Liver (tissue), 3 donors: ENCODE measurements around the gene SEH1L.

Source experiments
- JUND ChIP-seq, 2 donors: IDR thresholded peaks; 2 replicates each; pipeline ENCODE4 v1.6.1; 2016; ENCODE audit warnings: antibody characterized with exemption in 2 of 2
- RAD21 ChIP-seq, 2 donors: IDR thresholded peaks; 2 replicates each; pipeline ENCODE4 v1.6.1; 2016; ENCODE audit warnings: antibody characterized with exemption in 2 of 2, mild to moderate bottlenecking in 2 of 2
- YY1 ChIP-seq: IDR thresholded peaks from 2 replicates; pipeline ENCODE4 v1.6.1; 2016; ENCODE audit warnings: antibody characterized with exemption, mild to moderate bottlenecking
- TF ChIP-seq, protein P1 (sequence below): IDR thresholded peaks from 2 replicates; pipeline ENCODE4 v1.6.1; 2016; ENCODE audit warnings: antibody characterized with exemption
- TF ChIP-seq, protein P2 (sequence below): IDR thresholded peaks from 2 replicates; pipeline ENCODE4 v1.6.1; 2016; ENCODE audit warnings: antibody characterized with exemption, mild to moderate bottlenecking
- TF ChIP-seq, protein P3 (sequence below): fragments of 150-350 bp; IDR thresholded peaks from 2 replicates; pipeline ENCODE4 v1.5.1; 2017; ENCODE audit warnings: improper control_type of control experiment, low read depth, low read length; ENCODE audit not compliant: missing input control
- donor health status: healthy.
- donor health status: healthy.

DNA sequence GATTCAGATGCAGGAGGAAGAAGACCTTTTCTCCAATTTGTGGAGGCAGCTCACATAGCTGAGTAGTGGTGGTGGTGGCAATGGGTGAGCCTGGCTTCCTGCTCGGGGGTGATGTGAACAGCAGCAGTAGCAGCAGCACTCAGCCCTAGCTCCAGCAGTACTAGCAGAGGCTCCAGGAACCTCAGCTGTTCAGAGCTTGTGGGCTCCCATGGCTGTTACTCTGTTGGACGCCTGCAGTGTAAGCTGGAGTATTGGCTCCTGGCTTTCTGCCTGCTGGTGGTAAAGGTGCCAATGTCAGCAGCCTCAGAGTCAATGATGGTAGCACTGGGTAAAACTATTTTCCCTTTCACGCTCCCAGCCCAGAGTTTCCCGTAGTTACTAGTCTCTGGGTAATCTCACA lies 3.1 kb upstream of the SEH1L start:
- TF ChIP-seq YY1 (peak; percentile 66), RAD21 (IDR thresholded peaks at IDR 0.05) (no peak), JUND (IDR thresholded peaks at IDR 0.05) (no peak)
- TF ChIP-seq, protein P1, sequence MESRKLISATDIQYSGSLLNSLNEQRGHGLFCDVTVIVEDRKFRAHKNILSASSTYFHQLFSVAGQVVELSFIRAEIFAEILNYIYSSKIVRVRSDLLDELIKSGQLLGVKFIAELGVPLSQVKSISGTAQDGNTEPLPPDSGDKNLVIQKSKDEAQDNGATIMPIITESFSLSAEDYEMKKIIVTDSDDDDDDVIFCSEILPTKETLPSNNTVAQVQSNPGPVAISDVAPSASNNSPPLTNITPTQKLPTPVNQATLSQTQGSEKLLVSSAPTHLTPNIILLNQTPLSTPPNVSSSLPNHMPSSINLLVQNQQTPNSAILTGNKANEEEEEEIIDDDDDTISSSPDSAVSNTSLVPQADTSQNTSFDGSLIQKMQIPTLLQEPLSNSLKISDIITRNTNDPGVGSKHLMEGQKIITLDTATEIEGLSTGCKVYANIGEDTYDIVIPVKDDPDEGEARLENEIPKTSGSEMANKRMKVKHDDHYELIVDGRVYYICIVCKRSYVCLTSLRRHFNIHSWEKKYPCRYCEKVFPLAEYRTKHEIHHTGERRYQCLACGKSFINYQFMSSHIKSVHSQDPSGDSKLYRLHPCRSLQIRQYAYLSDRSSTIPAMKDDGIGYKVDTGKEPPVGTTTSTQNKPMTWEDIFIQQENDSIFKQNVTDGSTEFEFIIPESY, result no peak
- TF ChIP-seq, protein P2, sequence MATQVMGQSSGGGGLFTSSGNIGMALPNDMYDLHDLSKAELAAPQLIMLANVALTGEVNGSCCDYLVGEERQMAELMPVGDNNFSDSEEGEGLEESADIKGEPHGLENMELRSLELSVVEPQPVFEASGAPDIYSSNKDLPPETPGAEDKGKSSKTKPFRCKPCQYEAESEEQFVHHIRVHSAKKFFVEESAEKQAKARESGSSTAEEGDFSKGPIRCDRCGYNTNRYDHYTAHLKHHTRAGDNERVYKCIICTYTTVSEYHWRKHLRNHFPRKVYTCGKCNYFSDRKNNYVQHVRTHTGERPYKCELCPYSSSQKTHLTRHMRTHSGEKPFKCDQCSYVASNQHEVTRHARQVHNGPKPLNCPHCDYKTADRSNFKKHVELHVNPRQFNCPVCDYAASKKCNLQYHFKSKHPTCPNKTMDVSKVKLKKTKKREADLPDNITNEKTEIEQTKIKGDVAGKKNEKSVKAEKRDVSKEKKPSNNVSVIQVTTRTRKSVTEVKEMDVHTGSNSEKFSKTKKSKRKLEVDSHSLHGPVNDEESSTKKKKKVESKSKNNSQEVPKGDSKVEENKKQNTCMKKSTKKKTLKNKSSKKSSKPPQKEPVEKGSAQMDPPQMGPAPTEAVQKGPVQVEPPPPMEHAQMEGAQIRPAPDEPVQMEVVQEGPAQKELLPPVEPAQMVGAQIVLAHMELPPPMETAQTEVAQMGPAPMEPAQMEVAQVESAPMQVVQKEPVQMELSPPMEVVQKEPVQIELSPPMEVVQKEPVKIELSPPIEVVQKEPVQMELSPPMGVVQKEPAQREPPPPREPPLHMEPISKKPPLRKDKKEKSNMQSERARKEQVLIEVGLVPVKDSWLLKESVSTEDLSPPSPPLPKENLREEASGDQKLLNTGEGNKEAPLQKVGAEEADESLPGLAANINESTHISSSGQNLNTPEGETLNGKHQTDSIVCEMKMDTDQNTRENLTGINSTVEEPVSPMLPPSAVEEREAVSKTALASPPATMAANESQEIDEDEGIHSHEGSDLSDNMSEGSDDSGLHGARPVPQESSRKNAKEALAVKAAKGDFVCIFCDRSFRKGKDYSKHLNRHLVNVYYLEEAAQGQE, result no peak
- TF ChIP-seq, protein P3, sequence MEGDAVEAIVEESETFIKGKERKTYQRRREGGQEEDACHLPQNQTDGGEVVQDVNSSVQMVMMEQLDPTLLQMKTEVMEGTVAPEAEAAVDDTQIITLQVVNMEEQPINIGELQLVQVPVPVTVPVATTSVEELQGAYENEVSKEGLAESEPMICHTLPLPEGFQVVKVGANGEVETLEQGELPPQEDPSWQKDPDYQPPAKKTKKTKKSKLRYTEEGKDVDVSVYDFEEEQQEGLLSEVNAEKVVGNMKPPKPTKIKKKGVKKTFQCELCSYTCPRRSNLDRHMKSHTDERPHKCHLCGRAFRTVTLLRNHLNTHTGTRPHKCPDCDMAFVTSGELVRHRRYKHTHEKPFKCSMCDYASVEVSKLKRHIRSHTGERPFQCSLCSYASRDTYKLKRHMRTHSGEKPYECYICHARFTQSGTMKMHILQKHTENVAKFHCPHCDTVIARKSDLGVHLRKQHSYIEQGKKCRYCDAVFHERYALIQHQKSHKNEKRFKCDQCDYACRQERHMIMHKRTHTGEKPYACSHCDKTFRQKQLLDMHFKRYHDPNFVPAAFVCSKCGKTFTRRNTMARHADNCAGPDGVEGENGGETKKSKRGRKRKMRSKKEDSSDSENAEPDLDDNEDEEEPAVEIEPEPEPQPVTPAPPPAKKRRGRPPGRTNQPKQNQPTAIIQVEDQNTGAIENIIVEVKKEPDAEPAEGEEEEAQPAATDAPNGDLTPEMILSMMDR, result no peak
